Neural crest cell (in vitro differentiated cells): Measurements from ENCODE around the gene CHD9. TPM values are rescaled to one million over a fixed set of nuclear protein-coding genes. Genes with fewer than 3 reads are reported as not detected.
"Not testable (repeated sequence)": the region's sequence is repeated elsewhere in the genome, so short reads cannot be mapped to it uniquely, and the experiment has no call there.

ENCODE experiments used
- DNase-seq: peaks from one replicate; pipeline ENCODE4 v3.0.0; 2021; ENCODE audit warnings: low read depth, mixed read lengths, low spot score
- H3K27ac Mint-ChIP-seq: one replicate; pipeline ENCODE4 v1.8.0; 2021; ENCODE audit warnings: mild to moderate bottlenecking, mixed read lengths; ENCODE audit not compliant: unreplicated experiment
- H3K27me3 Mint-ChIP-seq: 2 replicates; pipeline ENCODE4 v1.8.0; 2021; ENCODE audit warnings: low read depth, mild to moderate bottlenecking, mixed read lengths
- H3K36me3 Mint-ChIP-seq: 2 replicates; pipeline ENCODE4 v1.8.0; 2021; ENCODE audit warnings: low read depth, mild to moderate bottlenecking, mixed read lengths
- H3K4me1 Mint-ChIP-seq: 2 replicates; pipeline ENCODE4 v1.8.0; 2021; ENCODE audit warnings: mixed read lengths
- H3K4me3 Mint-ChIP-seq: one replicate; pipeline ENCODE4 v1.8.0; 2021; ENCODE audit warnings: mild to moderate bottlenecking, mixed read lengths
- H3K9me3 Mint-ChIP-seq: 2 replicates; pipeline ENCODE4 v1.8.0; 2021; ENCODE audit warnings: mixed read lengths
- CTCF ChIP-seq: fragments of 200-600 bp; sonication (generic); conservative IDR thresholded peaks from 2 replicates; pipeline ENCODE4 v1.5.0; 2021; ENCODE audit warnings: antibody characterized with exemption, mild to moderate bottlenecking
- total RNA-seq: library from RNA; stranded (reverse); gene quantifications from 2 replicates; pipeline ENCODE4 v1.2.1, GENCODE V29; 2021

Gene CHD9
- total RNA-seq, 1 donor from 2014 or later = 76.0 TPM

GRCh38 chr16:53043986-53044601, 10.7 kb upstream of the CHD9 start:
- Mint-ChIP-seq H3K4me3 (peak overlapping the region; percentile 75), H3K9me3 (peaks cover 11% of the 10 kb centered on the region)

GRCh38 chr16:53045341-53046220, 9.2 kb upstream of the CHD9 start:
- H3K27me3 Mint-ChIP-seq = peaks cover 29% of the 10 kb centered on the region
- TF ChIP-seq CTCF = no peak
- peaks cover 8% of the 10 kb centered on the region for H3K9me3 Mint-ChIP-seq
- H3K36me3 Mint-ChIP-seq = no peaks in the 10 kb centered on the region
- H3K27ac Mint-ChIP-seq = no peak overlapping the region
- DNase-seq = no peak
- peaks cover 41% of the 10 kb centered on the region for H3K4me1 Mint-ChIP-seq
- H3K4me3 Mint-ChIP-seq = no peak overlapping the region

More at GRCh38 chr16:53043986-53044601, 10.7 kb upstream of the CHD9 start:
- no peak for DNase-seq
- Mint-ChIP-seq H3K27me3 (peaks cover 30% of the 10 kb centered on the region), H3K4me1 (peaks cover 43% of the 10 kb centered on the region), H3K36me3 (no peaks in the 10 kb centered on the region), H3K27ac (peak overlapping the region; percentile 68)
- TF ChIP-seq CTCF = no peak

GRCh38 chr16:53047515-53047914, 7.3 kb upstream of the CHD9 start:
- not testable (repeated sequence) for H3K9me3 Mint-ChIP-seq, DNase-seq, H3K36me3 Mint-ChIP-seq, H3K27ac Mint-ChIP-seq, H3K4me3 Mint-ChIP-seq
- Mint-ChIP-seq H3K27me3 (peaks cover 19% of the 10 kb centered on the region), H3K4me1 (peaks cover 25% of the 10 kb centered on the region)

- no peak for TF ChIP-seq CTCF
- Mint-ChIP-seq H3K4me3 (no peak overlapping the region), H3K9me3 (peaks cover 7% of the 10 kb centered on the region), H3K4me1 (peaks cover 17% of the 10 kb centered on the region), H3K27ac (no peak overlapping the region), H3K27me3 (peaks cover 11% of the 10 kb centered on the region), H3K36me3 (no peaks in the 10 kb centered on the region)
- DNase-seq = no peak
These were observed 6.5 kb upstream of the CHD9 start for GRCh38 chr16:53048139-53048915.

GRCh38 chr16:53051255-53051654, 3.5 kb upstream of the CHD9 start:
- not testable (repeated sequence) for H3K36me3 Mint-ChIP-seq, H3K4me3 Mint-ChIP-seq
- peaks cover 18% of the 10 kb centered on the region for H3K4me1 Mint-ChIP-seq

More at GRCh38 chr16:53051255-53051654, 3.5 kb upstream of the CHD9 start:
- DNase-seq, H3K27me3 Mint-ChIP-seq, H3K9me3 Mint-ChIP-seq, H3K27ac Mint-ChIP-seq: not testable (repeated sequence)
